OCI-LY3 (cell line): ENCODE measurements around the gene QSOX2.
A peak's percentile ranks its signal among the peaks of the same experiment; 100 is the strongest.

Experiments used
- H2AFZ ChIP-seq: fragments of 200-600, 300-600 bp; shearing (Covaris generic); 2 replicates; pipeline ENCODE4 v1.6.0; 2014; ENCODE audit warnings: antibody characterized with exemption, low read depth, low read length
- H3K27ac ChIP-seq: fragments of 200-600, 300-600 bp; sonication (generic); 2 replicates; pipeline ENCODE4 v1.5.1; 2014; ENCODE audit warnings: mild to moderate bottlenecking, low read length, moderate library complexity, mixed read lengths
- H3K27me3 ChIP-seq: fragments of 200-600, 300-600 bp; sonication (generic); 2 replicates; pipeline ENCODE4 v1.6.1; 2014; ENCODE audit warnings: low read depth, low read length, mixed read lengths
- H3K36me3 ChIP-seq: fragments of 200-600, 300-600 bp; sonication (generic); replicated peaks from 2 replicates; pipeline ENCODE3; 2014; ENCODE audit warnings: low read depth, low read length, mixed read lengths
- H3K4me1 ChIP-seq: fragments of 300-600, 200-600 bp; sonication (generic); 2 replicates; pipeline ENCODE4 v1.6.1; 2014; ENCODE audit warnings: low read length, mixed read lengths
- H3K4me2 ChIP-seq: fragments of 200-600, 300-600 bp; sonication (generic); 2 replicates; pipeline ENCODE4 v1.6.1; 2014; ENCODE audit warnings: low read length, mixed read lengths
- H3K4me3 ChIP-seq: fragments of 300-600, 200-600 bp; sonication (generic); 2 replicates; pipeline ENCODE4 v1.5.1; 2014; ENCODE audit warnings: antibody characterized with exemption, mild to moderate bottlenecking, low read length, moderate library complexity
- H3K79me2 ChIP-seq: fragments of 300-600, 200-600 bp; shearing (Covaris generic); 2 replicates; pipeline ENCODE4 v1.6.1; 2014; ENCODE audit warnings: mild to moderate bottlenecking, low read length, mixed read lengths
- H3K9ac ChIP-seq: fragments of 300-600, 200-600 bp; shearing (Covaris generic); 2 replicates; pipeline ENCODE4 v1.6.0; 2014; ENCODE audit warnings: mild to moderate bottlenecking, low read length, moderate library complexity
- H3K9me3 ChIP-seq: fragments of 200-600, 300-600 bp; shearing (Covaris generic); 2 replicates; pipeline ENCODE4 v1.6.1; 2014; ENCODE audit warnings: low read length, mixed read lengths; ENCODE audit not compliant: insufficient read depth
- H4K20me1 ChIP-seq: fragments of 200-600, 300-600 bp; sonication (generic); 2 replicates; pipeline ENCODE4 v1.6.1; 2016; ENCODE audit warnings: low read length, mixed read lengths; ENCODE audit not compliant: insufficient read depth
- CTCF ChIP-seq: fragments of 200-600, 300-600 bp; sonication (generic); IDR thresholded peaks from 2 replicates; pipeline ENCODE4 v1.5.1; 2014; ENCODE audit warnings: antibody characterized with exemption, low read length, low read depth
- EZH2phosphoT487 ChIP-seq: fragments of 200-600 bp; shearing (Covaris generic); IDR thresholded peaks from 2 replicates; pipeline ENCODE4 v1.6.1; 2018; ENCODE audit warnings: antibody characterized with exemption, mixed run types, low read depth

Gene QSOX2

DNA sequence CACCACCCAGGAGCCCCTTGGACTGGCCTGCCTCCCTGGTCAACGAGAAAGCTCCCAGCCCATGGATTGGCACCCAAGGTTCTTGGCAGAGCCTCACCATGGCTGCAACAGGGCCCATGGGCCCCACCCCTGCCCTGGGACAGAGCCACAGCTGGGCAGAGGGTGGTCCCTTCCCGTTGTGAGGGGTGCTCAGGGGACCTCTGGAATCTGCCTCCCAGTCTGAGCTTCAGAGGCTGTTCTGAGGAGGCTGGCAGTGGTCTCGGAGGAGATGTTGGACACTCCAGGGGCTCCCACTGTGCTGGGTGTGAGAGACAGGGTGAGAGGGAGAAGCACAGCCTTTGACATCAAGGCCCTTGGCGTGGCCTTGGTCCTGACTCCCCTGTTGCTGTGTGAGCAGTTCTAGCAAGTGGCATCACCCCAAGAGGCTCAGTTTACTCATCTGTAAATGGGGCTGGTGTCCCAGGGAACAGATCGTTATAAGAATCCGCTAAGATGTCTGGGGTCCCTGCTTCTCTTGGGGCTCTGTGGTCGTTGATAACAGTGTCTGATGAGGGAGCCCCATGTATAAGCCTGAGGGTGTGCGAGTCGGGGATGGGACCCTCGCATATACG lies 73.7 kb downstream of the QSOX2 start:
- no peak overlapping the region for H3K4me3 ChIP-seq
- H3K79me2 ChIP-seq = no peaks in the 10 kb centered on the region
- H4K20me1 ChIP-seq = no peaks in the 10 kb centered on the region
- no peaks in the 10 kb centered on the region for H3K36me3 ChIP-seq
- peaks cover 12% of the 10 kb centered on the region; the same call in 1 of the 2 replicates for H3K4me1 ChIP-seq
- TF ChIP-seq CTCF (no peak), EZH2phosphoT487 (no peak)
- H3K27me3 ChIP-seq = peaks cover 17% of the 10 kb centered on the region
- no peak overlapping the region for H2AFZ ChIP-seq
- no peak overlapping the region for H3K9ac ChIP-seq
- H3K27ac ChIP-seq = no peak overlapping the region
- no peaks in the 10 kb centered on the region for H3K9me3 ChIP-seq
- H3K4me2 ChIP-seq = no peak overlapping the region

GRCh38 chr9:136171009-136171800 lies 74.4 kb downstream of the QSOX2 start:
- no peaks in the 10 kb centered on the region for H3K9me3 ChIP-seq
- H3K9ac ChIP-seq = no peak overlapping the region
- peaks cover 12% of the 10 kb centered on the region; the same call in 1 of the 2 replicates for H3K4me1 ChIP-seq
- no peaks in the 10 kb centered on the region for H4K20me1 ChIP-seq
- no peaks in the 10 kb centered on the region for H3K36me3 ChIP-seq
- H3K27me3 ChIP-seq = peaks cover 17% of the 10 kb centered on the region
- peak overlapping the region; percentile 14; the same call in 1 of the 2 replicates for H3K4me2 ChIP-seq
- H2AFZ ChIP-seq = no peak overlapping the region
- no peak overlapping the region for H3K4me3 ChIP-seq
- H3K79me2 ChIP-seq = no peaks in the 10 kb centered on the region
- TF ChIP-seq EZH2phosphoT487 (no peak), CTCF (no peak)
- H3K27ac ChIP-seq = no peak overlapping the region

GRCh38 chr9:136170006-136170901 lies 75.4 kb downstream of the QSOX2 start:
- Histone ChIP-seq H3K4me2 (peak overlapping the region; percentile 22), H2AFZ (no peak overlapping the region), H3K27me3 (peaks cover 17% of the 10 kb centered on the region), H3K27ac (no peak overlapping the region), H3K36me3 (no peaks in the 10 kb centered on the region), H3K79me2 (no peaks in the 10 kb centered on the region), H3K4me1 (peaks cover 12% of the 10 kb centered on the region; the same call in 1 of the 2 replicates), H3K9me3 (no peaks in the 10 kb centered on the region), H3K9ac (no peak overlapping the region), H4K20me1 (no peaks in the 10 kb centered on the region), H3K4me3 (no peak overlapping the region)
- TF ChIP-seq EZH2phosphoT487 (no peak), CTCF (peak; percentile 80)
